G401 (cell line): ENCODE data around the gene GOLGA8B. TPM values are rescaled to one million over a fixed set of nuclear protein-coding genes. Genes with fewer than 3 reads are reported as not detected.
"Not testable (repeated sequence)": the region's sequence is repeated elsewhere in the genome, so short reads cannot be mapped to it uniquely, and the experiment has no call there.

ENCODE experiments used
- DNase-seq: peaks from one replicate; pipeline ENCODE4 v3.0.0-alpha.2; 2015; ENCODE audit warnings: low spot score
- in situ Hi-C: cut with HindIII; loops from 2 replicates; pipeline ENCODE4 v1.10.0; 2016; ENCODE audit warnings: low sequenced_read_pairs, mixed read lengths
- total RNA-seq: library from RNA; depleted of rRNA; stranded (reverse); fragments of >200 nt; shearing (Covaris generic); gene quantifications from 2 replicates; pipeline ENCODE4 v1.2.3, GENCODE V29; 2014; rRNA removed

GOLGA8B gene
- total RNA-seq, 1 experiment from 2014 or later = 13.7 TPM

DNA sequence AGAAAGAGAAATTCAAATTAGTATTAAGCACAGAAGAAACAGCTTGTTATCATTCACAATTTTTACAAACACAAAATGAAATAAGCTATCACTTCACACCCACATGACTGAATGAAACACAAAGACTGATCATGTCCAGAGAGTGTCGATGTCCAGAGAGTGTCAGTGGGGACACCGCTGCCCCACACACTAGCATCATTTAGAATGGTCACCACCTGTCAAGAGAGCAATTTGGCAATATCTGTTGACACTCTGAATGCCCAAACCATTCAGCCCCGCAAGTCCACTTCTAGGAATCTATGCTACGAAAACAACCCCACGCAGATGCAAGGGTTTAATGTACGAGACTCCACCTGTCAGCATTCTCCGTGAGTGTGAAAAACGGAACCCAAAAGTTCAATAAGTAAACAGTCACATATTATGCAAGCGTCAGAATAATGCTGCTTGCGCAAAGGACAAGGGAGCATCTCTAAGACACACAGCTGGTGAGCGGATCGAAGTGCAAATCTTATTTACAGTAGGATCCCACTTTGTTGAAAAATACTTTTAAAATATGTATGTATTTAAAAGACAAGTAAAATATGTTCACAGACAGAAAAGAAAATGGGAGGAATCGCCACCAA lies 11.3 kb downstream of the GOLGA8B start:
- in situ Hi-C loops, DNase-seq: not testable (repeated sequence)

DNA sequence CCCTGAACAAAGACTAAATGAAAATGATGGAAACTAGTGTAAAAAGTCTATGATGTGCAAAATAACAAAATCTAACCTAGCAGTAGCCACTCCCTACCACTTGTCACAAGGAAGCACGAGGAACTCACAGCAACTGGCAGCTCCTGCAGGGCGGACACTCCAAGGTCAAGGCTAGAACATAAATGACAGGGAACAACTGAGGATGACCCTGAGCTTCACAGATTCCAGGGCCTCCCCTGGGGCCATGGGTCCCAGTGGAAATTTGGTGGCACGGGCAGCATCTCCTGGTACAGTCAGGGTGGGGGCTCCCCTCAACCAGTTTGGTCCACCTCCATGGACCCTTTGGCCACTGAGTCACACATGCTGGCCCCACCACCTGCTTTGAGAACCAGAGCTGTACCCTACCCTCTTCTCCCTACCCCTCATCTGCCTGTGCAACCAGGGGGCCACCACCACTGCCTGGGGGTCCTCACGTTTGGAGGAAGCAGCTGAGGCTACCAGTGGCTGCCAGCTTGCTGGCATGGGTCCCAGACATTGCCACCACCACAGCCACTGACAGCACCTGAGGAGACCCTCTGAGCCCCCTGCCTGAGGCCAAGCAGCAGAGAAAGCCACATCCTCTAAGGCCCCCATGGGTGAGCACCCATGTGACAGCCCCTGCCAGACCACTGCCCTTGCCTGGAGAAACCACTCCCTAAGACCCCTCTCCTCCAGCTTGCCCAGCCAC lies 13.6 kb downstream of the GOLGA8B start:
- DNase-seq, in situ Hi-C loops: not testable (repeated sequence)

DNA sequence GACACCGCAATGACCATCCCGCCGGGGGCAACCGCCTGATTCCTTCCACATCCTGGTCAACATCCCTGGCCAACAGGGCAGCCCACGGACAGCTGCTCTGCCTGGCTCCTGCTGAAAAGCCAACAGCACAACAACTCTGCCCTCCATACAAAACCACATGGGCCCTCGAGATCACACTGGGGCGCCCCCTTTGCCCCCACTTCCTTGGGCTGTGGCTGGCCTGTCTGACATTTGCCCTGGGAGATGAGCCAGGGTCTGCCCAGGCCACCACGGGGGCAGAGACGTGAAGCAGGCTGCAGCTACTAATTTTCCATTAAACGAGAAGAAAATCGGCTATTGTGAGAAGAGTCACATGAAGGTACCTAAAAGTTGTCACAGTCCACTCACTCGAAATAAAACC lies 16.3 kb downstream of the GOLGA8B start:
- in situ Hi-C loops, DNase-seq: not testable (repeated sequence)

DNA sequence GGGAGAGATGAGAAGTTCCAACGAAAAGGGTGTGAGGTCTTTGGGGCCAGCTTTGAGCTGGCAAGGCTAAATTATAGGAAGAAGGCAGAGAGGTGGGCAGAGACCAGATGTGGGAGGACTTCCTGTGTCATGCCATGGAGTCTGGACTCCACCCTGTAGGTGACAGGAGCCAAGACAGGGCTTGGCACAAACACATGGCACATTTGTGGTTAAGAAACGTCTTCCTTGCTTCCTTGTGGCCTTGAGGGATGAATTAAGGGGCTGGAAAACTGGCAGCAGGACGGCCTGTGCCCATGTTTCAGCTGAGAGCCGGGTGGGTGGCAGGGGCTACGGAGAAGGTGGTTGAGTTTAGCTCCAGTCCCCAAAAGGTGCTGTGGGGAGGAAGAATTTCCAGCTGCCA lies 18.7 kb downstream of the GOLGA8B start:
- DNase-seq, in situ Hi-C loops: not testable (repeated sequence)

DNA sequence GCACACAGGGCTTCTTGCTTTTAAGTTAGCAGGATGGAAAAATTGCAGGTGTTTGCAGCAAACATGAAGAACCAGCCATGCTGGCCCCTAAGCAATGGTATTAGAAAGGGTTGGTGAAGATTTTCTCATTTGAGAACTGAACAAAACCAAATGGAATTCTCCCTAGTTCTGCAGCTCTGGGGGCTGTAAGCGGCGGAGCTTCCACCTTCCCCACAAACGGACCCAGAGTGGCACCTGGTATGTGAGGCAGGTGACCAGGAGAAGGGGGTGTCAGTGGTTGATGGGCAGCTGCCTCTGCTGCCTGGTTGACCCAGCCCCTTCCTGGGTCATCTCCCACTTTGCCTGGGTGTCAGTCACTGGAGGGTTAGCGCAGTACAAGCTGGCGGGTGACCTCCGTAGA lies 22.6 kb downstream of the GOLGA8B start:
- in situ Hi-C loops, DNase-seq: not testable (repeated sequence)

DNA sequence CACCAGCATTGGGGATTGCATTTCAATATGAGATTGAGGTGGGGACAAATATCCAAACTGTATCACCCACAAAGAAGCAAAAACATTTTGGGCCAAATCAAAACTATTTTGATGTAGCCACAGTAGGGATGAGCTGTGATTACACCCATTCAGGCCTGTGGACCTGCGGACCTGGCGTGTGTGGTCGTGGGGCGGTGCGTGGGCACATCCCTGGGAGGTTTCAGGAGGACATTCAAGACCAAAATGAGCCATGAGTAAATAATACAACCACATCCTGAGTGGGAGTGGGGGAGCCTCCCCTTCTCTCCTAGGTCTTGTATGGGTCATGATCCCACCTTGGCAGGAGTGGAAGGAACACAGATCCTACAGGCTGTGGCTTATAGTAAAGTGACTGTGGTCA lies 23.7 kb downstream of the GOLGA8B start:
- DNase-seq, in situ Hi-C loops: not testable (repeated sequence)

DNA sequence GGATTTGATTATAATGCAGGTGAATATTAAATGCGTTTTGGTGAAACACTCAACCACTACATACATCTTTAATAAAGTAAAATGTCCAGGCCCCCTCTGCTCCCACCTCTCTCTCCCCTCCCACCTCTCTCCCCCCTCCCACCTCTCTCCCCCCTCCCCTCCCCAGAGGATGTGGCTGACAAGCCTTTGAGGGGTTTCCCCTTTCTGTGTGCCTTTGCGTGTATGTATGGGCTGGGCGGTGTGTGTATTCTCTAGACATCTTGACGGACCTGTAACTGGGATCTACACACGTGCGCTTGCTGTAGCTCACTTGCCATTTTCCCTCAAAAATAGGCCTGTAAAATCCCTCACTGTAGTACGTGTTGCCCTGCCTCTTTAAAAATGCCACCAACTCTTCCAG lies 28.3 kb downstream of the GOLGA8B start:
- DNase-seq, in situ Hi-C loops: not testable (repeated sequence)

DNA sequence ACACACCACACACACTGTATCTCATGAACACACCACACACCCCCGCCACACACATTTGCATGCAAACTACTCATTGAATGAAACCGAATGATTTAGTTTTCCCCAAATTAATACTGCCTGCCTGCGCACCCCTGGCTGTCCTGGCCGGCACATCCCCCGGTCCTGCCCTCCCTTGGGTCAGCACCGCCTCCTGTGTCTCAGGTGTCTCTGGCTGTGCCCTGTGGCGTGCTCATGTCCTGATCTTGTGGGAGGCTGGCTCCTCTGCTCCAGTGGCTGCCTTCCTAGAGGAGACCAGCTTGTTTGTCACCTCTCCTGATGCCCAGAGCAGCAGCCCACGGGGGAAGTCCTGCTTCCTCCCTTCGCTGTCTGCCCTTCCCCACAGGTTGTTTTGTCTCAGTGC lies 28.7 kb downstream of the GOLGA8B start:
- DNase-seq, in situ Hi-C loops: not testable (repeated sequence)

DNA sequence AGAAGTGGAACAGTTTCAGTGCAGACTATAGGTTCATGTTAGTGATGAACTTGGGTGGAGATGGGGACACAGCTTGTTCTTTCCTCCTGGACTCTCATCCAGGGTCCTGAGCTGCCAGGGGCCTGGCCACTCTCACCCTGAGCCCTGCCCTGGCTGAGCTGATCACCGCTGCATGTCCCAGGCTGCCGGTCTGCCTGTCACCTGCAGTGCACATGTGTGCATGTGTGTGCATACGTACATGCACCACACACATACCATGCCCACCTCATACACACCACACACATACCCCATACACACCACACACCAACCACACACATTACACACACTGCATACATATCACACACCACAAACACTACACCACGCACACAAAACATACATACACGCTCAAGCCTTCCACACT lies 29.3 kb downstream of the GOLGA8B start:
- DNase-seq, in situ Hi-C loops: not testable (repeated sequence)

DNA sequence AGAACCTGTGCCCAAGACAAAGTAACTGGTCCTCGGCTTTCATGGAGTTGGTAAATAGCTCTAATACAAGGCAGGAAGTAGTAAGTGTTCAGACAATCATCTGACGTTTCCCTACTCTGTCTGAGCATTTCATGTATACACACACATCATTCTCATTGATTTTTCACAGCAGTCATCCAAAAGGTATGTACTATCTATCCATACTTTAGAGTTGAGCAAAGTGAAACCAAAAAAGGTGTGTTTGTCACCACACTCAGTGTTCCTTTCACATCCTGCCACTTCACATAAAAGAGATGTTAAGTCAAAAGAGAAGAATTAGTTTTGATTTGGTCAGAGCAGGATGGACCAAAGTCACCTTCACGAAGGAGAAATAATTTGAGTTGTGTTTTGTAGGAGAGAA lies 33.3 kb downstream of the GOLGA8B start:
- in situ Hi-C loops, DNase-seq: not testable (repeated sequence)

DNA sequence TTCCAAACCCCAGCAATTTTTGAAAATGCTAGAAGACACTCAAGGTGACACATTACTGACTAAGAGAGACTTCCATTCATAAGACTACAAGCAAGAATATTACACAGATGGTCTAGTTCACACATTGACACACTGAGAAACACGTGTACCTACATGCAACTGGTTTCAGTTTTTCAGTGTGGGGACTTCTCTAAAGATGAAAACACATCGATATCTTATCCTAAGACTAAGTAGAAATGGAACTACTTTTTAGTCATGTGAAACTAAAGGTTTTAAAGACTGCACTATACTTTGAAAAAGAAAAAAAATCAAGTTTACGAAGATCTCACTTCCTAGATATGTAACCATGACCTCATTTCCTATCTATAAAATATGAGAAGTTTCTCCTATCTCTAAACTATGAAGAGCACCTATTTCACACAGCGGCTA lies 34.1 kb downstream of the GOLGA8B start:
- DNase-seq, in situ Hi-C loops: not testable (repeated sequence)

DNA sequence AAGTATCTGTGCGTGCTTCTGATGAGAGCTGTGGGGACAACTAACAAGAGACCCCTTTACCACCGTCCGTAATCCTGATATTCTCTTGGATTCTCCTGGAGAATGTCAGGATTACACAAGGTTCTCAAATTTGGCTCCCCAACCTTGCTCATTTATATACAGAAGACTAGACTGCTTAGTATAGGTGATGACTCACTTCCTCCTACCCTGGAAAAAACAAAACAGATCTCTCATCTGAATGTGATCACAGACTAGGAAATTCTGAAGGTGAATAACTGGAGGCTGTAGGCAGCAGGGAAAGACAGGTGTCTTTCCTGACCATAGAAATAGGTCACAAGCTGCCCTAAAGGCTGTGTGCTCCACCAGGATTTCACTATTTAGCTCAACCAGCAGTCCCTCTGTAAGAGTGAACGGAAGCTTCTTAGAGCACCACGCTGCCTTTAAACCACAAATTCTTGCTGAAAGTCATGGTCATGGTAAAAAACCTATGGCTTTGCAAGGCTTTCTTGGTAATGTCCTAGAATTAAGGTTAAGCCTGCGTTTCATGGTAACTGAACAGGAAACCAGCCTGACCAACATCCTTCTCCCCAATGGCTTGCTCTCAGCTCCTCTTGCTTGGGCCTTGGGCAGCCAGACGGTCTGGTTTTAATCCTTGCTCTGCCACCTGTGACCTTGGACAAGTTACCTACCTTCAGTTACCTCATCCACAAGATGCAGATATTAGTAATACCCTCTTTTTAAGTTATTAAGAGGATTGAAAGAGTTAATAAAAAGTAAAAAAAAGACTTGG lies 39.4 kb downstream of the GOLGA8B start:
- in situ Hi-C loops = not testable (repeated sequence)

DNA sequence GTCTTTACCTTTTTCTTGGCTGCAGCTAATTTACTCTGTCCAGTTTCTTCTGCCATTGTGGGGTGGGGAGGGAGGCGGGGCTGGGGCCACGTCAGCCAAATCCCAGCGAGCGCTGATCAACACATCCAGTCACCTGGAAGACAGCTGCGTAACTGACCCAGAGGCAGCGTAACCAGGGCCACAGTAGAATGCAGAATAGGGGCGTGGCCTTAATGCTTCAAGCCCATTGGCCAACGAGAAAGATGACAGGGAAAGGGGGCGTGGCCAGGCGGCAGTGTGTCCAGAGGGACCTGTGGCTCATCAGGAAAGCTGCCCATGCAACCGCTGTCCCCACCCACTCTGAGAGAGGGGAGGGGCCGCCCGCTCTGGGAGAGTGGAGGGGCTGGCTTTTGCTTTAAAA lies 47.6 kb downstream of the GOLGA8B start:
- in situ Hi-C loops, DNase-seq: not testable (repeated sequence)

More for the DNA sequence above, 39.4 kb downstream of the GOLGA8B start:
- DNase-seq = not testable (repeated sequence)

Other genes with a start within 250 kb of the GOLGA8B start
- gene SLC12A6, start 245.9 kb downstream of the GOLGA8B start, total RNA-seq = 2.8 and 3.4 TPM in 2 replicates
- gene NOP10, start 240.5 kb downstream of the GOLGA8B start, total RNA-seq = 291 and 354 TPM in 2 replicates
- gene NUTM1, start 240.3 kb downstream of the GOLGA8B start, total RNA-seq = not detected in 2 replicates
- gene LPCAT4, start 216.5 kb downstream of the GOLGA8B start, total RNA-seq = 7.5 and 13.2 TPM in 2 replicates
- 25.1 and 26.8 TPM in 2 replicates for gene GOLGA8A, start 145.8 kb downstream of the GOLGA8B start, total RNA-seq
- 9.6 and 17.1 TPM in 2 replicates for gene GJD2, start 171.3 kb upstream of the GOLGA8B start, total RNA-seq
- not detected in 2 replicates for gene ACTC1, start 211.9 kb upstream of the GOLGA8B start, total RNA-seq